MM.1S (cell line): Measurements from ENCODE around the gene GFI1B.

Experiments used
- EZH2 ChIP-seq: fragments of 300-600 bp; sonication (generic); optimal IDR thresholded peaks from 2 replicates; pipeline ENCODE3; 2017; ENCODE audit warnings: low read depth, mild to moderate bottlenecking, antibody characterized with exemption, low read length, mixed read lengths
- TF ChIP-seq, protein P1 (sequence below): fragments of 300-600 bp; sonication (generic); IDR thresholded peaks from 2 replicates; pipeline ENCODE4 v1.5.1; 2016; ENCODE audit warnings: antibody characterized with exemption, low read length, mixed read lengths

DNA sequence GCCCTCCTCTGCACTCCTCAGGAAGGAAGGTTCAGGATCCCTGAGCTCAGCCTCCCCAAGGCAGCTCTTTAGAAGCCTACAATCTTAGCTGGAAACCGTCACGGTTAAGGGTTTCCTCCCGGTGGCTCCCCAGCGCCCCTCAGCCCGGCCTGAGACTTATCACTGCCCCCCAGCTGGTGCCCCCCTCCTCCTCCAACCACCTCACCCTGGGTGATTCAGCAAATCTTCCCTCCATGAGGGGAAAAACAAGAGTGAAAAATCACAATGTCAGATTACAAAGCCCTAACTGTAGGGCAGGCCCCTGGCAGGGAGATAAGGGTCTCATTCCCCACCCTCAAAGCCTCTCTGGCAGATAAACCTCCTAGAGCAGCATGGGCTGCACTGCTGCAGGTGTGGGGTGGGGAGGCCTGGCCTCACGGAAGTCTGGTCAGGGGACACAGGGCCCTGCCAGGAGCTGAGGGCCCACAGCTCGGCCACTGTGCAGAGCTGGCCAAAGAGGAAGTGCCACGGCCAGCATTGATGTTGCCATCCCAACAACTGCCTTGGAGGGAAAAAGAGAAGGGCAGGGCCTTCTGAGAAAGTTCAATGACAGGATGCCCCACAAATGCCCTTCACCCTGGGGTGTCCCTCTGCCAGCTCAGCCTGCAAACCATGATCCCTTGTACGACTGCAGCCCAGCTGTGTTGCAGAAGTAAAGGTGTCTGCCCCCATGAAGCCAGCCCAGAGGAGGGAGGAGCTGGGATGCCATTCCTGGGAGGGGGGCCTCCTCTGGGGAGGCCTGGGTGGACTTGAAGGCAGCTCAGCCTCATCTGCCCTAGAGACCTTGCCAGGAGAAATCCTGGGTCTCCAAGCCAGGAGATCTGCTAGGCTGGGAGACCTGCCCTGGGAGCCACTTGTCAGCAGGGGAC, 25.9 kb downstream of the GFI1B start:
- TF ChIP-seq, protein P1, sequence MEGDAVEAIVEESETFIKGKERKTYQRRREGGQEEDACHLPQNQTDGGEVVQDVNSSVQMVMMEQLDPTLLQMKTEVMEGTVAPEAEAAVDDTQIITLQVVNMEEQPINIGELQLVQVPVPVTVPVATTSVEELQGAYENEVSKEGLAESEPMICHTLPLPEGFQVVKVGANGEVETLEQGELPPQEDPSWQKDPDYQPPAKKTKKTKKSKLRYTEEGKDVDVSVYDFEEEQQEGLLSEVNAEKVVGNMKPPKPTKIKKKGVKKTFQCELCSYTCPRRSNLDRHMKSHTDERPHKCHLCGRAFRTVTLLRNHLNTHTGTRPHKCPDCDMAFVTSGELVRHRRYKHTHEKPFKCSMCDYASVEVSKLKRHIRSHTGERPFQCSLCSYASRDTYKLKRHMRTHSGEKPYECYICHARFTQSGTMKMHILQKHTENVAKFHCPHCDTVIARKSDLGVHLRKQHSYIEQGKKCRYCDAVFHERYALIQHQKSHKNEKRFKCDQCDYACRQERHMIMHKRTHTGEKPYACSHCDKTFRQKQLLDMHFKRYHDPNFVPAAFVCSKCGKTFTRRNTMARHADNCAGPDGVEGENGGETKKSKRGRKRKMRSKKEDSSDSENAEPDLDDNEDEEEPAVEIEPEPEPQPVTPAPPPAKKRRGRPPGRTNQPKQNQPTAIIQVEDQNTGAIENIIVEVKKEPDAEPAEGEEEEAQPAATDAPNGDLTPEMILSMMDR = no peak
- TF ChIP-seq EZH2 = no peak
